ENCODE data around the gene OXTR. TPM values are rescaled to one million over a fixed set of nuclear protein-coding genes. Genes with fewer than 3 reads are reported as not detected.

Gene OXTR
- total and polyA plus RNA-seq, 8 donors: 0.73 to 1.1 TPM; not detected in 6

DNA sequence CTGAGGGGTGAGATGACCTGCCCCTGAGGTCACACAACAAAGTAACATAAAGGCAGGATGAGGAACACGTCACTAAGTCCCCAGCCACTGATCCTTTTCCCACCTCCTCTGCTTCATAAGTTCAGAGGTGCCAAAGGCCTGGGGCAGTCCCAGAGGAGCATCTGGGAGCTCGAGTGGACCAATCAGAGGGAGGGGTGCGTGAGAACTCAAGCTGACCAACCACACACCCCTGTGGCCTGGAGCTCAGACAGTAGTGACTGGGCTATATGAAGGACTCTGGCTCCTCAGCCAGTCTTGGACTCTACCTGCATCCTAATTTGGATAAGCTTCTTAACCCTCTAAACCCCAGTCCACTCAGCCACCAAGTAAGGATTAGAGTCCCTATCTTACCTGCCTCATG lies 63.8 kb downstream of the OXTR start:
- TF ChIP-seq POLR2AphosphoS5 (IDR thresholded peaks at IDR 0.05) (no peak), POLR2A (IDR thresholded peaks at IDR 0.05) (no peak), EP300 (IDR thresholded peaks at IDR 0.05) (no peak)
- TF ChIP-seq, protein P1, sequence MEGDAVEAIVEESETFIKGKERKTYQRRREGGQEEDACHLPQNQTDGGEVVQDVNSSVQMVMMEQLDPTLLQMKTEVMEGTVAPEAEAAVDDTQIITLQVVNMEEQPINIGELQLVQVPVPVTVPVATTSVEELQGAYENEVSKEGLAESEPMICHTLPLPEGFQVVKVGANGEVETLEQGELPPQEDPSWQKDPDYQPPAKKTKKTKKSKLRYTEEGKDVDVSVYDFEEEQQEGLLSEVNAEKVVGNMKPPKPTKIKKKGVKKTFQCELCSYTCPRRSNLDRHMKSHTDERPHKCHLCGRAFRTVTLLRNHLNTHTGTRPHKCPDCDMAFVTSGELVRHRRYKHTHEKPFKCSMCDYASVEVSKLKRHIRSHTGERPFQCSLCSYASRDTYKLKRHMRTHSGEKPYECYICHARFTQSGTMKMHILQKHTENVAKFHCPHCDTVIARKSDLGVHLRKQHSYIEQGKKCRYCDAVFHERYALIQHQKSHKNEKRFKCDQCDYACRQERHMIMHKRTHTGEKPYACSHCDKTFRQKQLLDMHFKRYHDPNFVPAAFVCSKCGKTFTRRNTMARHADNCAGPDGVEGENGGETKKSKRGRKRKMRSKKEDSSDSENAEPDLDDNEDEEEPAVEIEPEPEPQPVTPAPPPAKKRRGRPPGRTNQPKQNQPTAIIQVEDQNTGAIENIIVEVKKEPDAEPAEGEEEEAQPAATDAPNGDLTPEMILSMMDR (IDR thresholded peaks at IDR 0.05): no peak
- H3K9me3 ChIP-seq: peaks cover 0 to 18% (median 6%) of the 10 kb centered on the region in 4 donors
- 68 to 81% (median 77%) methylated on average over 3 of the region's 3 CpGs for WGBS, 5 donors
- DNase-seq: no peak
- H3K36me3 ChIP-seq: no peaks in the 10 kb centered on the region
- H3K27ac ChIP-seq: no peak overlapping the region
- no peak overlapping the region for H3K4me3 ChIP-seq
- intact Hi-C loops (cut with DNase I; ENCODE audit: low total_unique reads): no loop called here
- peaks cover 0 to 2% (median 0%) of the 10 kb centered on the region in 4 donors for H3K4me1 ChIP-seq
- no peaks in the 10 kb centered on the region for H3K27me3 ChIP-seq

GRCh38 chr3:8702560-8702959 lies 66.9 kb downstream of the OXTR start:
- intact Hi-C loops (cut with DNase I; ENCODE audit: low total_unique reads): no loop called here
- TF ChIP-seq EP300 (IDR thresholded peaks at IDR 0.05) (no peak), POLR2AphosphoS5 (IDR thresholded peaks at IDR 0.05) (no peak), POLR2A (IDR thresholded peaks at IDR 0.05) (no peak)
- TF ChIP-seq, protein P1 (IDR thresholded peaks at IDR 0.05): no peak

More at GRCh38 chr3:8702560-8702959, 66.9 kb downstream of the OXTR start:
- Histone ChIP-seq H3K4me1 (no peaks in the 10 kb centered on the region), H3K9me3 (peaks cover 0 to 27% (median 6%) of the 10 kb centered on the region in 4 donors), H3K27me3 (no peaks in the 10 kb centered on the region), H3K27ac (no peak overlapping the region), H3K36me3 (no peaks in the 10 kb centered on the region), H3K4me3 (no peak overlapping the region)
- DNase-seq: no peak
- 33 to 45% (median 43%) methylated on average over 3 of the region's 3 CpGs for WGBS, 5 donors

Other genes with a start within 250 kb of the OXTR start
- gene SSUH2, start 124.8 kb downstream of the OXTR start, total RNA-seq: 1 to 10 TPM in 2 of 5 donors, under 1 TPM in 1, not detected in 2; 0.43 to 1.8 (median 1.4) TPM
- 1 to 10 TPM in 1 of 3 donors, under 1 TPM in 2; 0.35 to 6.3 (median 0.56) TPM for gene SSUH2, start 124.8 kb downstream of the OXTR start, polyA plus RNA-seq
- under 1 TPM in 1 of 5 donors, not detected in 4; 0.73 TPM for gene CAV3, start 35.8 kb downstream of the OXTR start, total RNA-seq
- gene CAV3, start 35.8 kb downstream of the OXTR start, polyA plus RNA-seq: under 1 TPM in 1 of 3 donors, not detected in 2; 0.08 TPM
- gene RAD18, start 193.9 kb upstream of the OXTR start, total RNA-seq: 10 to 100 TPM in 2 of 5 donors, 1 to 10 TPM in 3; 1.4 to 87.9 (median 9.0) TPM
- gene RAD18, start 193.9 kb upstream of the OXTR start, polyA plus RNA-seq: 1 to 10 TPM; 2.1 to 4.6 (median 2.2) TPM